K562 (cell line): ENCODE results near the gene DNMBP.

ENCODE experiments used
- CEBPB ChIP-seq: fragments of 450-650 bp; IDR thresholded peaks from 2 replicates; pipeline ENCODE4 v1.6.1; 2016; ENCODE audit warnings: missing genetic modification characterization, missing compliant biosample characterization
- FOXJ2 ChIP-seq: fragments of 200-800 bp; sonication (Bioruptor generic); IDR thresholded peaks from 2 replicates; pipeline ENCODE4 v1.6.1; 2016; ENCODE audit warnings: missing genetic modification characterization, missing compliant biosample characterization
- FOXP4 ChIP-seq: sonication (generic); formaldehyde crosslinking; IDR thresholded peaks from 2 replicates; pipeline ENCODE4 v1.8.0; 2022; ENCODE audit warnings: mild to moderate bottlenecking, missing genetic modification reagents, borderline replicate concordance
- POLR2A ChIP-seq: fragments of 450-650 bp; conservative IDR thresholded peaks from 2 replicates; pipeline ENCODE4 v1.6.1; 2016
- POLR2AphosphoS5 ChIP-seq: IDR thresholded peaks from 2 replicates; pipeline ENCODE4 v1.6.1; 2011; ENCODE audit warnings: mild to moderate bottlenecking, low read depth, low read length, moderate library complexity; ENCODE audit not compliant: control insufficient read depth, insufficient read depth
- RFX5 ChIP-seq: IDR thresholded peaks from 2 replicates; pipeline ENCODE4 v1.6.1; 2011; ENCODE audit warnings: low read depth, mild to moderate bottlenecking, improper control_type of control experiment, low read length
- TCF7 ChIP-seq: sonication (generic); IDR thresholded peaks from 2 replicates; pipeline ENCODE4 v1.6.1; 2016; ENCODE audit warnings: antibody characterized with exemption, borderline replicate concordance

- TF ChIP-seq TCF7 = no peak
- TF ChIP-seq FOXJ2 (tag) = no peak
- no peak for TF ChIP-seq CEBPB (tag)
- no peak for TF ChIP-seq RFX5
- TF ChIP-seq FOXP4 (CRISPR knock-in tag) = no peak
- TF ChIP-seq POLR2AphosphoS5 = no peak
- no peak for TF ChIP-seq POLR2A
Measured at GRCh38 chr10:99843310-99843709, 166.4 kb downstream of the DNMBP start.
